HG02588 (cell line): Measurements from ENCODE around the gene DPT.

Source experiments
- ATAC-seq: cut with Tn5 transposase; IDR thresholded peaks from one replicate; pipeline ENCODE4 v1.9.1; 2021; ENCODE audit warnings: mild to moderate bottlenecking, moderate library complexity; ENCODE audit not compliant: unreplicated experiment

The DPT gene

GRCh38 chr1:168672278-168672677 lies 56.7 kb downstream of the DPT start:
- no peak for ATAC-seq

DNA sequence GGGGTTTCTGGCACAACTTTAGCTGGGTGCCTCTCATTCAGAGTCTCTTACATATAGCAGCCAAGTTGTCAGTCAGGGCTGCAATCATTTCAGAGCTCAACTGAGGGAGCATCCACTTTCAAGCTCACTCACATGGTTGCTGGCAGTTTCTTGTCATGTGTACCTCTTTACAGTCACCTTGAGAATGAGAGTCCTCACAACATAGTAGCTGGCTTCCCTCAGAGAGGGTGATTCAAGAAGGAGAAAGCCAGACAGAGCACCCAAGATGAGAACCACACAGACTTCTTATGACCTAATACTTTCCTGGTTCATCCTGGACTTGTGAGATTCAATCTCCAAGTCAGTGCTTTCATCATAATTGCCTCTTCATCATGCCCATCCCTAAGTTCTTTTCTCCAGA lies 57.2 kb downstream of the DPT start:
- ATAC-seq = no peak

DNA sequence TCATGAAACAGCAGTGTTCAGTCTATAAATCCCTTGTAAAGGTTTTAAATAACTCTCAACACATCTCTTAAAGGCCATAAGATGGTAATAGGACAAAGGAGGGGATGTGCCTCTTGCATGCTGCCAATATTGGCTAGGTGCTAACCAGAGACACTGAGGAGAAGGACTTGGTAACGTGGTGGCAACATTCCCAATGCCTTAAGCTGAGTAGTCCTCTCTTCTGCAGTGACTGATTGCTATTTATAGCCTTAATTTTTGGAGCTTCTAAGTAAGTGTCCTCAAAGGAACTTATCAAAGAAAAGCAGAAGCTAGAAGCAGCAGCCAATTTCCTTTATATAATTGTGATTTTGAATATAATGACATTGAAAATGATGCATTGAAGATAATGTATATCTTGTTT lies 63.0 kb downstream of the DPT start:
- ATAC-seq = no peak

DNA sequence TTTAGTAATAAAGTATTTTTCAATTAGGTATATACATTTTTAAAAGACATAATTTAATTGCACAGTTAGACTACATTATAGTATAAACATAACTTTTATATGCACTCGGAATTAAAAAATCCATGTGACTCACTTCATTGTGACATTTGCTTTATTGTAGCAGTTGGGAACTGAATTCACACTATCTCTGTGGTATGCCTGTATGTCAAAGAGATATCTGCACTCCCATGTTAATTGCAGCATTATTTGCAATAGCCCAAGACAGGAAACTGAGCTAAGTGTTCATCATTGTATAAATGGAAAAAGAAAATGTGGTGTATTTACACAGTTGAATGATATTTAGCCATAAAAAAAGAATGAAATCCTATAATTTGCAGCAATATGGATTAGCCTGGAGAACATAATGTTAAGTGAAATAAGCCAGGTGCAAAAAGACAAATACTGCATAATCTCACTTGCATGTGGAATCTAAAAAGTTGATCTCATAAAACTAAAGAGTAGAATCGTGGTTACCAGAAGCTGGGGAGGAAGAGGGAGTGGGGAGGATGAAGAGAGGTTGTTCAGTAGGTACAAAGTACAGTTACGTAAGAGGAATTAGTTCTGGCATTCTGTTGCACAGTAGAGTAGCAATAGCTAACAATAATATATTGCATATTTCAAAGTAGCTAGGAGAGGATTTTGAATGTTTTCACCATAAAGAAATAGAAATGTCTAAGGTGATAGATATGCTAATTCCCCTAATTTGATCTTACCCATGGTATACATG lies 64.8 kb downstream of the DPT start:
- ATAC-seq = no peak

DNA sequence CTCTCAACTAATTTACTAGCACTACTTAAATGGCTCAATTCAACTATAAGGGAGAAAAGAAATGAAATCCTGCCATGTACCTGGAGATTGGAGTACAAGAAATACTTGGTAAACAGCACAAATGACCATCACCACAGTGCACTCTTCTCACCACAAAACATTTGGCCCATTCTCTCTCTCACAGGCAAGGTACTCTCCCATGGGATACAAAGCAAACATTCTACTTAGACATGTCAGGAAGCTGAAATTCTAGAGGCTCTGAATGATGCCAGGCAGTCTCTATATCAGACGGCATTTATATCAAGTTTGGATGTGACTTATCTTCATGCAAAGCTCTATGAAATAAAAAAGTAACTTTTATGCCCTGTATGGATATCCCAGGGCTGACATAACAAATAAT lies 72.5 kb downstream of the DPT start:
- ATAC-seq = no peak

- no peak for ATAC-seq
Measured at GRCh38 chr1:168654198-168654915, 74.6 kb downstream of the DPT start.

DNA sequence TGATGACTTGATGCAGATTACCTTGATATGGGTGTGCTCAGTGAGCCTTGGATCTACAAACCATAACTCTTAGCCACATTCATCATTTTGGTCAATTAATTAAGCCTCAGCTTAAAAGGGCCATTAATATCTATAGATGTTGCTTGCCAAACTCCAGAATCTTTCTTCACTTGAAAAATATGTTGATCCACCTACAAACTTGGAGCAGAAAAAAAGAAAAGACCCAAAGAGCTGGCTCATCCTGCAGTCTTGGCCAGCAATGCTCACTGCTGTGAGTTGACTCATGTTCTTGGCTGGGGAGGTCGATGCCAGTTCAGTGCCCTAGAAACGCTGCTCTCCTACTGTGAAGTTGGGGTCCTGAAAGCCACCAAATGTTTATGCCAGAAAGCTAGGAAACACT lies 75.4 kb downstream of the DPT start:
- no peak for ATAC-seq

DNA sequence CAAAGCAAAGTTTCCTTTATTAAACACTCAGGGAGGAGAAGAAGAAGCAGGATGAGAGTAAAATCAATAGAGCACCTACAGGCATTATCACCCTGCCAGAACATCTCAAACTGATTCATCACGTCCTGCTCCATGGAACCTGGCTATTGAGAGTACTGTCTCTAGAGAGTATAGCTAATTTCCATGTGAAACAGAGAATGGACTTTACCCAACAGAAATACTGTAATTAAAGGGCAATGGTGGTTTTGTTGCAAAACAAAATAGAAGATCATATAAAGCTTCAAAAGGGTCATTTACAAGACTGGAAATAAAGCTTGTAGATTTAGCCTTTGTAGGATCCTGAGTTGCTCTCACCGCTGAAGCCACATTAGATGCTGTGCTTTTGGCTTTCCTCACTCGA lies 83.3 kb downstream of the DPT start:
- ATAC-seq = no peak
